CD14-positive monocyte (primary cell): ENCODE results near the gene PIEZO2. TPM values are rescaled to one million over a fixed set of nuclear protein-coding genes. Genes with fewer than 3 reads are reported as not detected.

Experiments used
- DNase-seq, 3 donors: peaks; one replicate each; pipeline ENCODE4 v3.0.0-alpha.2; 2011 to 2022
- H2AFZ ChIP-seq: 2 replicates; pipeline ENCODE4 v1.6.0; 2012; ENCODE audit warnings: mild to moderate bottlenecking, low read depth, low read length, inconsistent platforms; ENCODE audit not compliant: insufficient read depth, poor library complexity, severe bottlenecking
- H3K27ac ChIP-seq, 2 donors: 1 replicate in 1 of 2; 2 replicates in 1 of 2; pipeline ENCODE4 v1.5.1; 2012 to 2013; ENCODE audit warnings: low read length in 2 of 2, control low read depth in 1 of 2, inconsistent platforms in 1 of 2, low read depth in 1 of 2, mild to moderate bottlenecking in 1 of 2
- H3K27me3 ChIP-seq, 2 donors: one replicate each; pipeline versions ENCODE4 v1.6.0 to v1.6.1; 2011 to 2013; ENCODE audit warnings: low read length in 2 of 2; ENCODE audit not compliant: control insufficient read depth in 2 of 2, insufficient read depth in 2 of 2
- H3K36me3 ChIP-seq, 2 donors: replicated peaks in 1 of 2; 1 replicate in 1 of 2; 2 replicates in 1 of 2; pipeline versions ENCODE4 v1.5.1 to v1.6.1; 2012 to 2013; ENCODE audit warnings: low read length in 2 of 2, control low read depth in 1 of 2, inconsistent platforms in 1 of 2, mild to moderate bottlenecking in 1 of 2; ENCODE audit not compliant: insufficient read depth in 2 of 2, control insufficient read depth in 1 of 2
- H3K4me1 ChIP-seq, 2 donors: 1 replicate in 1 of 2; 2 replicates in 1 of 2; pipeline versions ENCODE4 v1.5.1 to v1.6.1; 2012 to 2013; ENCODE audit warnings: low read length in 2 of 2, control low read depth in 1 of 2, inconsistent platforms in 1 of 2, mild to moderate bottlenecking in 1 of 2, moderate library complexity in 1 of 2; ENCODE audit not compliant: insufficient read depth in 2 of 2, control insufficient read depth in 1 of 2
- H3K4me2 ChIP-seq: replicated peaks from 2 replicates; pipeline ENCODE3; 2012; ENCODE audit warnings: low read length, moderate library complexity, mild to moderate bottlenecking; ENCODE audit not compliant: poor library complexity, severe bottlenecking; ENCODE audit errors: extremely low read depth
- H3K4me3 ChIP-seq, 3 experiments: fragments of 200-600 bp in 1 of 3; sonication (generic) in 1 of 3; replicated peaks in 1 of 3; 1 replicate in 2 of 3; 2 replicates in 1 of 3; pipeline ENCODE4 v1.5.1; 2011 to 2013; ENCODE audit warnings: low read length in 3 of 3, mild to moderate bottlenecking in 3 of 3, control low read depth in 2 of 3, low read depth in 2 of 3, inconsistent platforms in 1 of 3, moderate library complexity in 1 of 3
- H3K79me2 ChIP-seq: 2 replicates; pipeline ENCODE4 v1.6.0; 2012; ENCODE audit warnings: mild to moderate bottlenecking, control low read depth, inconsistent platforms, low read length, moderate library complexity; ENCODE audit not compliant: insufficient read depth
- H3K9ac ChIP-seq: 2 replicates; pipeline ENCODE4 v1.6.0; 2017; ENCODE audit warnings: low read length, mild to moderate bottlenecking; ENCODE audit not compliant: insufficient read depth, poor library complexity, severe bottlenecking
- H3K9me3 ChIP-seq, 2 donors: replicated peaks in 1 of 2; 1 replicate in 1 of 2; 2 replicates in 1 of 2; pipeline versions ENCODE4 v1.5.1 to v1.6.1; 2012 to 2013; ENCODE audit warnings: low read length in 2 of 2, control low read depth in 1 of 2; ENCODE audit not compliant: control insufficient read depth in 1 of 2, insufficient read depth in 1 of 2
- H4K20me1 ChIP-seq: 2 replicates; pipeline ENCODE4 v1.6.0; 2012; ENCODE audit warnings: mild to moderate bottlenecking, low read length, control low read depth, moderate library complexity; ENCODE audit not compliant: insufficient read depth
- H3K27ac Mint-ChIP-seq, 7 donors: one replicate each; pipeline ENCODE4 v1.8.0; 2020; ENCODE audit warnings: mild to moderate bottlenecking in 7 of 7, mixed read lengths in 7 of 7, moderate library complexity in 6 of 7, inconsistent platforms in 2 of 7
- H3K27me3 Mint-ChIP-seq, 3 donors: one replicate each; pipeline ENCODE4 v1.8.0; 2021 to 2022; ENCODE audit warnings: low read depth in 3 of 3, mild to moderate bottlenecking in 3 of 3, mixed read lengths in 3 of 3, moderate library complexity in 3 of 3, inconsistent platforms in 1 of 3
- H3K36me3 Mint-ChIP-seq, 2 donors: one replicate each; pipeline ENCODE4 v1.8.0; 2020; ENCODE audit warnings: mixed read lengths in 2 of 2, inconsistent platforms in 1 of 2, mild to moderate bottlenecking in 1 of 2
- H3K4me1 Mint-ChIP-seq: one replicate; pipeline ENCODE4 v1.8.0; 2020; ENCODE audit warnings: mild to moderate bottlenecking, mixed read lengths
- H3K4me3 Mint-ChIP-seq, 2 donors: one replicate each; pipeline ENCODE4 v1.8.0; 2020; ENCODE audit warnings: mild to moderate bottlenecking in 2 of 2, mixed read lengths in 2 of 2, moderate library complexity in 1 of 2
- H3K9me3 Mint-ChIP-seq, 7 donors: one replicate each; pipeline ENCODE4 v1.8.0; 2020 to 2022; ENCODE audit warnings: mixed read lengths in 7 of 7, mild to moderate bottlenecking in 6 of 7, moderate library complexity in 6 of 7, inconsistent platforms in 2 of 7
- CTCF ChIP-seq: fragments of 200-600 bp; IDR thresholded peaks from one replicate; pipeline ENCODE4 v1.8.0; 2022; ENCODE audit warnings: antibody characterized with exemption, mild to moderate bottlenecking
- WGBS: methylation state at CpG from one replicate; pipeline ENCODE4 v1.1.5; 2013; ENCODE audit warnings: missing lambda C conversion rate; ENCODE audit not compliant: insufficient coverage; 5-methylcytosine and 5-hydroxymethylcytosine counted together
- intact Hi-C, 2 donors: fragments of 100-400 bp; cut with micrococcal nuclease; formaldehyde crosslinking; loops; one replicate each; pipeline versions ENCODE4 v1.15.0 to v1.15.1; 2023
- polyA plus RNA-seq, 3 donors: library from polyadenylated mRNA; depleted of rRNA in 1 of 3; unstranded in 2 of 3; stranded (reverse) in 1 of 3; fragments of 300-500 nt in 2 of 3; fragments of >200 nt in 1 of 3; fragmentation: Illumina TruSeq in 2 of 3; gene quantifications; 1 replicate in 2 of 3; 2 replicates in 1 of 3; pipeline ENCODE4 v1.2.3, GENCODE V29; 2012 to 2021

PIEZO2 gene
- polyA plus RNA-seq, 3 donors: not detected

GRCh38 chr18:11020161-11020853 is 129.1 kb downstream of the PIEZO2 start:
- Mint-ChIP-seq H3K27ac (no peak overlapping the region), H3K27me3 (peaks cover 0 to 2% (median 0%) of the 10 kb centered on the region in 3 donors), H3K4me1 (no peaks in the 10 kb centered on the region), H3K36me3 (no peaks in the 10 kb centered on the region), H3K4me3 (no peak overlapping the region), H3K9me3 (peaks cover 0 to 4% (median 0%) of the 10 kb centered on the region in 7 donors)
- Histone ChIP-seq H3K4me2 (no peak overlapping the region), H3K9ac (no peak overlapping the region), H3K36me3 (no peaks in the 10 kb centered on the region), H3K4me1 (no peaks in the 10 kb centered on the region), H3K27me3 (no peaks in the 10 kb centered on the region), H2AFZ (no peak overlapping the region), H3K79me2 (no peaks in the 10 kb centered on the region), H3K4me3 (no peak overlapping the region), H3K9me3 (no peaks in the 10 kb centered on the region), H3K27ac (no peak overlapping the region), H4K20me1 (no peaks in the 10 kb centered on the region)
- no peak for TF ChIP-seq CTCF
- no CpG with 5 or more reads among the region's 2 CpGs for WGBS
- DNase-seq: no peak
- intact Hi-C loops: no loop called here

GRCh38 chr18:11019295-11020105 is 129.9 kb downstream of the PIEZO2 start:
- H3K4me3 Mint-ChIP-seq: no peak overlapping the region
- Histone ChIP-seq H3K9ac (no peak overlapping the region), H3K79me2 (no peaks in the 10 kb centered on the region), H3K36me3 (no peaks in the 10 kb centered on the region), H3K27me3 (no peaks in the 10 kb centered on the region), H3K27ac (no peak overlapping the region), H3K4me1 (no peaks in the 10 kb centered on the region), H3K4me2 (no peak overlapping the region), H2AFZ (no peak overlapping the region), H3K9me3 (no peaks in the 10 kb centered on the region), H4K20me1 (no peaks in the 10 kb centered on the region), H3K4me3 (no peak overlapping the region)
- DNase-seq: no peak
- no peak for TF ChIP-seq CTCF
- no peaks in the 10 kb centered on the region for H3K27me3 Mint-ChIP-seq
- no peaks in the 10 kb centered on the region for H3K4me1 Mint-ChIP-seq
- no peaks in the 10 kb centered on the region for H3K36me3 Mint-ChIP-seq
- intact Hi-C loops: no loop called here
- peak overlapping the region in 1 of 7 donors; percentile 23 for H3K27ac Mint-ChIP-seq
- H3K9me3 Mint-ChIP-seq: peaks cover 0 to 4% (median 0%) of the 10 kb centered on the region in 7 donors
- WGBS: 100% methylated on average over 1 of the region's 2 CpGs
